Measurements from ENCODE around the gene ZIK1. TPM values are rescaled to one million over a fixed set of nuclear protein-coding genes. Genes with fewer than 3 reads are reported as not detected.
A peak's percentile ranks its signal among the peaks of the same experiment; 100 is the strongest.

The ZIK1 gene
- total RNA-seq, 2 experiments from 2014 or later, result 6.9 to 7.1 TPM

GRCh38 chr19:57546513-57546912 lies 37.4 kb upstream of the ZIK1 start:
- intact Hi-C loops (cut with DNase I, micrococcal nuclease), result no loop called here
- H3K9me3 ChIP-seq (ENCODE audit: control insufficient read depth in 1 of 2, insufficient read depth in 1 of 2, low read length in 2 of 2), result peaks cover 54 to 98% of the 10 kb centered on the region in 2 experiments

DNA sequence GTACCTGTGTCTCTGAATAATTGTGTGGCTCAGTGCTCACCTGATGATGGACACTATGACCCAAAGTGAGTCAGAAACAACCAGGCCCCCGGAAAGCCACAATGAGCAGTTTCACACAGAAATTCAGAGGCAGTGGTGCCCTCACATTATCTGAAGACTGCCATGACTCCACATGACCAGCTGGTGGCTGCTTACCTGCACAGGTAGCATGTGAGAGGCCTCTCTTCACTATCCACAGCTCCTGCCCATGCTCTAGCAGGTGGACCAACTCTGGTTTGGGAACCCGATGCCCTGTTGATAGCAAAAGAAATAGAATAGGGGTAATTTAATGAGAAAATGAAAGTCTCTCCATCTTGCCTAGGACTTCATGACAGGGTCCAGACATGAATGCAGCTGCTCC lies 31.5 kb upstream of the ZIK1 start:
- intact Hi-C loops (cut with DNase I, micrococcal nuclease), result no loop called here
- ATAC-seq (ENCODE audit: poor library complexity) (no peak), DNase-seq (no peak)
- Histone ChIP-seq H3K4me1 (ENCODE audit: insufficient read depth, low read length) (no peaks in the 10 kb centered on the region), H3K36me3 (ENCODE audit: insufficient read depth, low read length) (peaks cover 86% of the 10 kb centered on the region), H3K27me3 (ENCODE audit: control insufficient read depth in 1 of 2, insufficient read depth in 2 of 2, low read length in 2 of 2) (no peaks in the 10 kb centered on the region), H3K27ac (ENCODE audit: low read depth in 1 of 2, low read length in 2 of 2) (no peak overlapping the region), H3K4me3 (ENCODE audit: low read length) (no peak overlapping the region), H3K9me3 (ENCODE audit: control insufficient read depth in 1 of 2, insufficient read depth in 1 of 2, low read length in 2 of 2) (peaks cover 59 to 76% of the 10 kb centered on the region in 2 experiments)
- H3K4me3 Mint-ChIP-seq, result no peak overlapping the region
- H3K27me3 Mint-ChIP-seq, result no peaks in the 10 kb centered on the region
- ChIA-PET POLR2A (no interaction called here), CTCF (no interaction called here)
- H3K4me1 Mint-ChIP-seq (ENCODE audit: low read depth), result peaks cover 12% of the 10 kb centered on the region
- H3K27ac Mint-ChIP-seq, result no peak overlapping the region
- TF ChIP-seq CTCF (IDR thresholded peaks at IDR 0.05), result no peak
- H3K9me3 Mint-ChIP-seq, result peaks cover 23% of the 10 kb centered on the region
- H3K36me3 Mint-ChIP-seq (ENCODE audit: low read depth), result peaks cover 100% of the 10 kb centered on the region

More at GRCh38 chr19:57546513-57546912, 37.4 kb upstream of the ZIK1 start:
- ATAC-seq (ENCODE audit: poor library complexity), result no peak
- H3K4me1 Mint-ChIP-seq (ENCODE audit: low read depth), result peaks cover 4% of the 10 kb centered on the region
- Histone ChIP-seq H3K4me1 (ENCODE audit: insufficient read depth, low read length) (no peaks in the 10 kb centered on the region), H3K4me3 (ENCODE audit: low read length) (no peak overlapping the region), H3K36me3 (ENCODE audit: insufficient read depth, low read length) (peaks cover 60% of the 10 kb centered on the region), H3K27me3 (ENCODE audit: control insufficient read depth in 1 of 2, insufficient read depth in 2 of 2, low read length in 2 of 2) (no peaks in the 10 kb centered on the region), H3K27ac (ENCODE audit: low read depth in 1 of 2, low read length in 2 of 2) (no peak overlapping the region)
- no peak for DNase-seq
- H3K9me3 Mint-ChIP-seq, result peaks cover 36% of the 10 kb centered on the region
- H3K27ac Mint-ChIP-seq, result no peak overlapping the region
- no peaks in the 10 kb centered on the region for H3K27me3 Mint-ChIP-seq
- TF ChIP-seq CTCF (IDR thresholded peaks at IDR 0.05), result no peak
- ChIA-PET POLR2A (no interaction called here), CTCF (no interaction called here)
- no peak overlapping the region for H3K4me3 Mint-ChIP-seq
- H3K36me3 Mint-ChIP-seq (ENCODE audit: low read depth), result peaks cover 99% of the 10 kb centered on the region

DNA sequence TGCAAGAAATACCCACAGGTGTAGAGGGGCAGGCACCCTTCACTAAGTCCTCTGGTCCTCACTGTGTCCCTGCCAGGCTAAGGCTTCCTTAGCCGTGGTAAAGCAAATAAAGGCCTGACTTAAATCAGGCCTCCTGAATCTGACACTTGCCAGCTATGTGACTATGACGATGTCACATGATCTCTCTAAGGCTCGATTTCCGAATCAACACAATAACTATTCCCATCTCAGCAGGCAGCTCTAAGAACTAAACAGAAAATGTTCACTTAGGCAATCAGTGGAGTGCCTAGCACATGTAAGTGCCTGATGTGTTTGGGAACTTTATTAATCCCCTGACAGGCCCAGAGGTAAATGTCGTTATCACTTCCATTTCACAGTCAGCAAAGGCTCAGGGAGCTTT lies 26.3 kb upstream of the ZIK1 start:
- ATAC-seq (ENCODE audit: poor library complexity) (no peak), DNase-seq (no peak)
- Mint-ChIP-seq H3K27ac (peak overlapping the region; percentile 64), H3K9me3 (peaks cover 15% of the 10 kb centered on the region), H3K36me3 (ENCODE audit: low read depth) (peaks cover 90% of the 10 kb centered on the region), H3K27me3 (peaks cover 9% of the 10 kb centered on the region), H3K4me1 (ENCODE audit: low read depth) (peaks cover 34% of the 10 kb centered on the region), H3K4me3 (peak overlapping the region; percentile 95)
- Histone ChIP-seq H3K4me1 (ENCODE audit: insufficient read depth, low read length) (peaks cover 25% of the 10 kb centered on the region), H3K4me3 (ENCODE audit: low read length) (no peak overlapping the region), H3K9me3 (ENCODE audit: control insufficient read depth in 1 of 2, insufficient read depth in 1 of 2, low read length in 2 of 2) (peaks cover 25 to 35% of the 10 kb centered on the region in 2 experiments), H3K36me3 (ENCODE audit: insufficient read depth, low read length) (peaks cover 35% of the 10 kb centered on the region), H3K27ac (ENCODE audit: low read depth in 1 of 2, low read length in 2 of 2) (no peak overlapping the region), H3K27me3 (ENCODE audit: control insufficient read depth in 1 of 2, insufficient read depth in 2 of 2, low read length in 2 of 2) (peaks cover 0 to 5% of the 10 kb centered on the region in 2 experiments)
- TF ChIP-seq CTCF (IDR thresholded peaks at IDR 0.05), result no peak
- intact Hi-C loops (cut with DNase I, micrococcal nuclease), result loop anchor here (2.0 kb wide), 5 partner anchors 31 to 147 kb away; partner anchors contain the start of genes ZNF549 (in 2 of the 2), ZNF17 (in 1 of the 2), ZNF749 (in 1 of the 2) and ZNF773 (in 1 of the 2)
- POLR2A ChIA-PET, result interaction anchor here (1.6 kb wide), 1 partner anchor 21 kb away, joined by 6 read pairs; the partner anchor contains the start of gene ZNF416
- CTCF ChIA-PET, result no interaction called here
